ENCODE data around the gene SLC24A4. TPM values are rescaled to one million over a fixed set of nuclear protein-coding genes. Genes with fewer than 3 reads are reported as not detected.
A peak's percentile ranks its signal among the peaks of the same experiment; 100 is the strongest.

The SLC24A4 gene
- total RNA-seq, 4 donors from 2014 or later: 0.08 to 0.37 (median 0.22) TPM

GRCh38 chr14:92544051-92544720, 221.2 kb downstream of the SLC24A4 start:
- intact Hi-C loops (cut with DNase I; ENCODE audit: low total_unique reads): no loop called here
- TF ChIP-seq CTCF (IDR thresholded peaks at IDR 0.05): no peak
- no peak for TF ChIP-seq POLR2A (IDR thresholded peaks at IDR 0.05)
- no peak overlapping the region for H3K4me3 ChIP-seq (ENCODE audit: low read depth, poor library complexity, severe bottlenecking)
- no peak for DNase-seq (ENCODE audit: low spot score in 2 of 2)
- 46 to 49% methylated on average over 6 of the region's 6 CpGs for WGBS, 2 donors

- intact Hi-C loops (cut with DNase I; ENCODE audit: low total_unique reads): no loop called here
- TF ChIP-seq CTCF (IDR thresholded peaks at IDR 0.05): no peak
- no peak for DNase-seq (ENCODE audit: low spot score in 2 of 2)
- WGBS, 2 donors: 93 to 94% methylated on average over 7 of the region's 7 CpGs
- no peak overlapping the region for H3K4me3 ChIP-seq (ENCODE audit: low read depth, poor library complexity, severe bottlenecking)
These were observed 223.5 kb downstream of the SLC24A4 start for GRCh38 chr14:92546347-92547053.

GRCh38 chr14:92549105-92549858, 226.3 kb downstream of the SLC24A4 start:
- TF ChIP-seq CTCF (IDR thresholded peaks at IDR 0.05) (no peak), POLR2A (IDR thresholded peaks at IDR 0.05) (no peak)
- 69 to 81% methylated on average over 16 to 17 of the region's 17 CpGs for WGBS, 2 donors
- intact Hi-C loops (cut with DNase I; ENCODE audit: low total_unique reads): no loop called here
- no peak for DNase-seq (ENCODE audit: low spot score in 2 of 2)
- H3K4me3 ChIP-seq (ENCODE audit: low read depth, poor library complexity, severe bottlenecking): no peak overlapping the region

- WGBS, 2 donors: 40 to 57% methylated on average over 7 of the region's 7 CpGs
- TF ChIP-seq CTCF (IDR thresholded peaks at IDR 0.05): no peak
- no peak for TF ChIP-seq POLR2A (IDR thresholded peaks at IDR 0.05)
- no peak overlapping the region for H3K4me3 ChIP-seq (ENCODE audit: low read depth, poor library complexity, severe bottlenecking)
- intact Hi-C loops (cut with DNase I; ENCODE audit: low total_unique reads): no loop called here
- DNase-seq (ENCODE audit: low spot score in 2 of 2): peak; percentile 38 to 90
These were observed 226.9 kb downstream of the SLC24A4 start for GRCh38 chr14:92549859-92550230.

Other genes with a start within 250 kb of the SLC24A4 start
- 10 to 100 TPM; 34.7 to 57.5 (median 45.4) TPM for gene ATXN3, start 216.6 kb upstream of the SLC24A4 start, total RNA-seq
- gene NDUFB1, start 201.5 kb upstream of the SLC24A4 start, total RNA-seq: 100 to 1,000 TPM in 3 of 4 donors, 10 to 100 TPM in 1; 67.7 to 297 (median 204) TPM
- gene CPSF2, start 201.2 kb upstream of the SLC24A4 start, total RNA-seq: 10 to 100 TPM; 19.1 to 33.5 (median 32.6) TPM
- gene RIN3, start 190.6 kb downstream of the SLC24A4 start, total RNA-seq: 1 to 10 TPM; 3.0 to 8.7 (median 7.5) TPM